GM19455 (cell line): ENCODE measurements around the gene ZDHHC11B.
"Not testable (repeated sequence)": the region's sequence is repeated elsewhere in the genome, so short reads cannot be mapped to it uniquely, and the experiment has no call there.

Source experiments
- ATAC-seq: cut with Tn5 transposase; IDR thresholded peaks from one replicate; pipeline ENCODE4 v1.9.1; 2021; ENCODE audit not compliant: unreplicated experiment

ZDHHC11B gene

DNA sequence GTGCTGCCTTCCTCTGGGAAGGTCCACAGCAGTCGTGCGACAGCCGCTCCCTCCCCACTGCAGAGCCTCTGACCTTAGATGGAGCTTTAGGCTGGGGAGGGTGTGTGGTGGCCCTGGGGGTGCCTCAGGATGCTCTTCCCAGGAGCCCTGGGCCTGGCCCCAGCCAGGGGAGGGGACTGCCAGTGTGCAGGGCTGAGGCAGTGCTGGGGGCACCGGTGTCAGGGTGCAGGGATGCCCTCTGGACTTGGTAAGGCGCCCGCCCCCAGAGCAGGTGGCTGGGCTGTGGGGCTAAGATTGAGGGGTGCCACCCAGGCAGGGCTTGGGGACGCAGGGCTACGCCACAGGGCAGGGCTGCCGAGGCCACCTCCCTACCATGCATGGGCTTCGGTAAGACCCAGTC lies 13.9 kb downstream of the ZDHHC11B start:
- ATAC-seq, result not testable (repeated sequence)

DNA sequence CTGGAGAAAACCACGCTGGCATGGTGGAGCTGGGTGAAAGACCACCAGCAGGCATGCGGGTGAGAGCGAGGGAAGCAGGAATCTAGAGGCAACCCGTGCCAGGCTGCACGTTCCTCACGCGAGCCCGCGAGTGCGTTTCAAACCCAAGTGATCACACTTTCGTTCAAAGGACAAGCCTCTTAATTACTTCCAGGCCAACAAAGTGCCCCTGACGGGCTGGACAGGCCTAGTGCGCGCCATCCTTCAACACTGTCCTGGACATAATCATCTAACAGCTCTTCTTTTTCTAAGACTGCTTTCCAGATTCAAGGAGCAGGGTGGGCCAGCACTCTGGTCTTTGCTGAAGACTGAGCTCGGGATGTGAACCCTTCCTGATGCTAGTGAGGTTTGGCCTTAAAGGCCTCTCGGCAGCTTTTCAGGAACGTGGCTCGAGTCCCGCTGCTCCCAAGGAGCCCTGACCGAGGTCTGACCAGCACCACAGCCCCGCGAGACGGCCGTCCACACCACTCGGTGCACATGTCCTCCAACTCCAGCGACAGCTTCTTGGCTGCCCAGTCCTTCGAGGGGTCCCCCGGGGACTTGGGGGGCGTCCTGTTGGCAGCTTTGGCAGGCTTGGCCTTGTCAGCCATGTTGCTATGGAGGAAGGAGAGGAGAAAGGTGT lies 14.9 kb downstream of the ZDHHC11B start:
- not testable (repeated sequence) for ATAC-seq

- ATAC-seq, result no peak
These were observed 17.7 kb downstream of the ZDHHC11B start for GRCh38 chr5:766666-767431.

GRCh38 chr5:765948-766631 lies 18.4 kb downstream of the ZDHHC11B start:
- no peak for ATAC-seq

GRCh38 chr5:763998-764781 lies 20.3 kb downstream of the ZDHHC11B start:
- no peak for ATAC-seq

GRCh38 chr5:763397-763796 lies 21.1 kb downstream of the ZDHHC11B start:
- no peak for ATAC-seq

GRCh38 chr5:762996-763395 lies 21.5 kb downstream of the ZDHHC11B start:
- not testable (repeated sequence) for ATAC-seq

GRCh38 chr5:761854-762710 lies 22.4 kb downstream of the ZDHHC11B start:
- no peak for ATAC-seq

DNA sequence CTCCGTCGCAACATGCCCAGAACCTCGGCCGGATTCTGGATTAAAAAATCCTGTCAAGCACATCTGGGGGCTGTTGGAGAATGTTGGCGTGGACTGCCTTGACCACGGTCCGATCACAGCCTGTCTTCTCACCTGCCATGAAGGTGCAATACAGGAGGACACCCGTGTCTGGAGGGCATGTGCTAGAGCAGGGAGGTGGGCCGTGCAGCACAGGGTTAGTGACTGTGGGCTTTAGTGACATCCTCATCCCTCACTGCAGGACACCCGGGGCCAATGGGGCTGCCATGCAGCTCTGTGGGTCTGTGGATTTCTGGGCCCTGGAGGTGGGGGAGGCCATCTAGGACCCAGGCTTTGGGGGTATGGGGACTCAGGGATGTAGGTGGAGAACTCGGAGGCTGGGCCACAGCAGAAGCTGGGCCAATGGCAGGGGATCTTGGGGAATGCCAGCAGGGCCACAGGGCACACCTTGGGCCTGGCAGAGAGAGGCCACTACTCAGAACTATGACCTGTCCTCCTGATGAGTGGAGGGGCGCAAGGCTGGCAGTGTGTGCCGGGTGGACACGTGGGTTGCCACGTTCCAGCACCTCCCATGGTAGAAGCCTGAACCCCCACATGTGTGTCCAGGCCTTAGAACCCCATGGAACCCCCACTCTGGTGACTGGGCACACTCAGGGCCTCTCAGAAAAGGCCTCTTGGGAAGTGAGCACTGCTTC lies 23.3 kb downstream of the ZDHHC11B start:
- ATAC-seq, result no peak

- ATAC-seq, result no peak
These were observed 24.0 kb downstream of the ZDHHC11B start for GRCh38 chr5:760363-761058.

DNA sequence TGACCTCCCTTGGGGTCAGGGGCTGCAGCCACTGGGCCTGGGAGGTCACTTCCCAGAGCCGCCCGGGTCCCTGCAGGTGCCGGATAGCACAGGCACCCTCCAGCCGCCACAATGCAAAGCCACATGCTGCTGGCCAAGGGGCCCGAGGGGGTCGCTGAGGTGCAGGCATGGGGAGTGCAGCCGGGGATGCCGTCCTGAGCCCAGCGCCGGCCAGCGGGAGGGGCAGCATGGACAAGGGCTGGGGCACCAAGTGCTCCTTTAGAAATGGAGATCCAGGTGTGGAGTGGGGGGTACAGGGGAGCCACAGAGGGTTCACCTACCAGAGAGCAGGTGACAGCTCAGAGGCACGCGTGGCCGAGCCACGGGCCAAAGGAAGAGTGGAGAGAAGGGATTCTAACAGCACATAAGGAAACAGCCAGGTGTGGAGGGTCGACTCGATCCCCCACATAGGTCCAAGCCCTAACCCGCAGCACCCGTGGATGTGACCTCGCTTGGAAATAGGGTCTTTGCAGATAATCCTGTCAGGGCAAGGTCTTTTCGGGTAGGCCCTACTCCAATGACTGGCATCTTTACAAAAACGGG lies 24.7 kb downstream of the ZDHHC11B start:
- no peak for ATAC-seq

DNA sequence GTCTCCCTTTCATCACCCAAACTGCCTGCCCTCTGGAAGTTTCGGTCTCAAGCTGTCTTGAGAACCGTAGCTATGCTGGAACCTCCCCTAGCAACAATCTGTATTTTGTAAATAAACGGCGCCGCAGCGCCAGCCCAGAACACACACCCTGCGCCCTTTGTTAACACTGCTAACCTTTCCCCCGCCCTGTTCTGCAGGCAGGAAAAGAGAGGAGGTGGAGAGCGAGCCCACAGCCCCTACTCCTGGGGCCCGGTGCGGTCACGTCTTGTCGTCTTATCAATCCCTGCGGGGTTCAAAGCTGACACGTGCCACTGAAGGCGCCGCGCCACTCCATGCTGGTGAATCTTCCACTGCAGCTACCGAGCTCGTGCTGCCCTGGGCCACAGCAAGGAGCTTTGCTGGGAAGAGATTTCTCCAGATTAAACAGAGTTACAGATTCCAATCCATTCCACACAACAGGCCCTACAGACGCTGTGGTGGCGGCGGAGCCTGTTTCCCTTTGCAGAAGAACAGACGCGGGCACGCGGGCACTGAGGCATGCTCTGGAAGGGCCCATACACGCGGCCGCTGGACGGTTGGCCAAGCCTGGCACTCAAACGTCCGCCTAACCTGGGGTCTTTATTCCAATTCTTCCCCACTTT lies 25.3 kb downstream of the ZDHHC11B start:
- no peak for ATAC-seq

GRCh38 chr5:758698-759053 lies 25.9 kb downstream of the ZDHHC11B start:
- ATAC-seq, result no peak

- ATAC-seq, result no peak
These were observed 26.4 kb downstream of the ZDHHC11B start for GRCh38 chr5:757931-758697.

DNA sequence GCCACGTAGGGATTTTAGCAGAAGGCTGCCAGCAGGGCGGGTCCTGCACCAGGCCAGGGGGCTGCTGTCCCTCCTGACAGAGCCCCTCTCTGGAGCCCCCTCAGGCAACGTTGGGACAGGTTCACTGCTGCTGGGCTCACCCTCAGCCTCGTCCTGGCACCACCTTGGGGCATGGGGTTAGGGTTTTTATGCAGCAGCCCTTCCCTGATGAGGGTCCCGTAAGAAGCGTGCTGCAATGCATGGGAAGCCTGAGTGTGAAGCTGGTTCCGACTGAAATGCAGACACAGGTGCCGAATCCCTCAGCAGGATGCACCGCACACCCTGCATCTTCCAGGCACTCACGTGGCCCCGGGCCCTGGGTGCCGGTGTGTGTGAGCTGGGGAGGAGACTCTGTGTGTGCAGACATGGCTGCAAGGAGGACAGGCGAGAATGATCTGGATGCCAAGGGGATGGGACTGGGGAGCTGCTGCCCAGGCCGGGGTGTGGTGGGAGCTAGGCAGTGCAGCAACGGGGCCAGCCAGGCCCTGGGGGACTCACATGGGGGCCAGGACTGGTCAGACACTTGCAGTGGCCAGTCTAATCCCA lies 27.1 kb downstream of the ZDHHC11B start:
- no peak for ATAC-seq

DNA sequence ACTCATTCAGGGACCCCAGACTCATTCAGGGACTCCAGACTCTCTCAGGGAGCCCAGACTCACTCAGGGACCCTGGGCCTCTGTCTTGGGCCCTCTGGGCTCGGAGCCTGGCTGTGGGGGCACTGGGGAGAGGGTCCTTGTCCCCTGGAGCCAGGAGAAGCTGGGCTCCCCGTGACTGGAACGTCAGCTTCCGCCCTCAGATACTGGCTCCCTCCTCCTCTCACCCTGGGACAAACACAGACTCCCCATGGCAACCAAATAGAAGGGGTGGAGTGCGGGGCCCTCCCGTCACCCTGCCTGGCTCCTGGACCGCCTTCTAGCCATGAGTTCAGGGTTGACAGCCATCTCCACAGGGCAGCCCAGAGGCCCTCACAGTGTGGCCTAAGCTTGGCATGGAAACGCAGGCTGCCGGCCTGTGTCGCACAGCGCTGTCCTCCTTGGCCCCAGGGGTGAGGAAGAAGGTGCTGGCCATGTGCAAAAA lies 27.6 kb downstream of the ZDHHC11B start:
- ATAC-seq, result no peak

- ATAC-seq, result no peak
These were observed 28.4 kb downstream of the ZDHHC11B start for GRCh38 chr5:756171-756570.
